Peyer's patch (tissue), 4 donors: Measurements from ENCODE around the gene COL13A1.

Source experiments
- POLR2A ChIP-seq, 2 donors: fragments of 450-650 bp; IDR thresholded peaks; one replicate each; pipeline ENCODE4 v1.5.1; 2017; ENCODE audit warnings: antibody characterized with exemption in 2 of 2, mild to moderate bottlenecking in 2 of 2, moderate library complexity in 2 of 2
- TF ChIP-seq, protein P1 (sequence below), 6 experiments: fragments of 450-650 bp in 4 of 6; fragments of 200-600 bp in 2 of 6; sonication (generic) in 1 of 6; IDR thresholded peaks; one replicate each; pipeline ENCODE4 v1.5.1; 2017 to 2019; ENCODE audit warnings: antibody characterized with exemption in 6 of 6, mild to moderate bottlenecking in 3 of 6, moderate library complexity in 1 of 6

- TF ChIP-seq, protein P1, sequence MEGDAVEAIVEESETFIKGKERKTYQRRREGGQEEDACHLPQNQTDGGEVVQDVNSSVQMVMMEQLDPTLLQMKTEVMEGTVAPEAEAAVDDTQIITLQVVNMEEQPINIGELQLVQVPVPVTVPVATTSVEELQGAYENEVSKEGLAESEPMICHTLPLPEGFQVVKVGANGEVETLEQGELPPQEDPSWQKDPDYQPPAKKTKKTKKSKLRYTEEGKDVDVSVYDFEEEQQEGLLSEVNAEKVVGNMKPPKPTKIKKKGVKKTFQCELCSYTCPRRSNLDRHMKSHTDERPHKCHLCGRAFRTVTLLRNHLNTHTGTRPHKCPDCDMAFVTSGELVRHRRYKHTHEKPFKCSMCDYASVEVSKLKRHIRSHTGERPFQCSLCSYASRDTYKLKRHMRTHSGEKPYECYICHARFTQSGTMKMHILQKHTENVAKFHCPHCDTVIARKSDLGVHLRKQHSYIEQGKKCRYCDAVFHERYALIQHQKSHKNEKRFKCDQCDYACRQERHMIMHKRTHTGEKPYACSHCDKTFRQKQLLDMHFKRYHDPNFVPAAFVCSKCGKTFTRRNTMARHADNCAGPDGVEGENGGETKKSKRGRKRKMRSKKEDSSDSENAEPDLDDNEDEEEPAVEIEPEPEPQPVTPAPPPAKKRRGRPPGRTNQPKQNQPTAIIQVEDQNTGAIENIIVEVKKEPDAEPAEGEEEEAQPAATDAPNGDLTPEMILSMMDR (IDR thresholded peaks at IDR 0.05), result no peak
- no peak for TF ChIP-seq POLR2A (IDR thresholded peaks at IDR 0.05)
These were observed 137.4 kb downstream of the COL13A1 start for GRCh38 chr10:69939061-69939460.
